ENCODE measurements around the gene EPS8L3.
A peak's percentile ranks its signal among the peaks of the same experiment; 100 is the strongest.
"Not testable (repeated sequence)": the region's sequence is repeated elsewhere in the genome, so short reads cannot be mapped to it uniquely, and the experiment has no call there.

The EPS8L3 gene

GRCh38 chr1:109762821-109763645 lies 690 bp downstream of the EPS8L3 start:
- no peak for DNase-seq

DNA sequence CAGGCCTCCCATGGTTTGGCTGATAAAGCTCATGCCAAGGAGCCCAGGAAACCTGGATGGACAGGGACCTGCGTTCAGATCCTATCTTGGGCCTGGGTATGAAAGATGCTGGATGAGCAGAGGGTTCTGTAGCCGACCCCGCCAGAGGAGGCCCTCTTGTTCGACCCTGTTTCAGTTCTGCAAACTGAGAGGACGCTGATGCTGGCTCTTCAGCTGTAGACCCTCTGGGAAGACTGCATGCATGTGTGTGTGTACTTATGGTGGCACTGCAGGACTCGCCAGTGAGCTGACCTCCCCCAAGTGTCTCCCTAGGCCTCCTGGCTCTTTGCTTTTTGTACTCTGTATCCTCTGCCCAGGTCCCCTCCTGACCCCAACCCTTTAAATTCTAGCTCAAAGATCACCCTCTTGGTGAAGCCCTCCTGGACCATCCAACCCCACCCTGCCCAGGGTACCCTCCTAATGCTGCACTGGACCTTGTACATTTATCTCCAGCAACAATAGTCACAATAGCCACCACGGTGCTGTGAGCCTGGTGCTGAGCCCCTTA lies 1.6 kb downstream of the EPS8L3 start:
- peak; percentile 5 to 8 for DNase-seq

- peak in 1 of 2 experiments; percentile 7 for DNase-seq
These were observed 2.3 kb downstream of the EPS8L3 start for GRCh38 chr1:109761227-109762038.

GRCh38 chr1:109760581-109761226 lies 3.0 kb downstream of the EPS8L3 start:
- peak; percentile 2 to 11 for DNase-seq

DNA sequence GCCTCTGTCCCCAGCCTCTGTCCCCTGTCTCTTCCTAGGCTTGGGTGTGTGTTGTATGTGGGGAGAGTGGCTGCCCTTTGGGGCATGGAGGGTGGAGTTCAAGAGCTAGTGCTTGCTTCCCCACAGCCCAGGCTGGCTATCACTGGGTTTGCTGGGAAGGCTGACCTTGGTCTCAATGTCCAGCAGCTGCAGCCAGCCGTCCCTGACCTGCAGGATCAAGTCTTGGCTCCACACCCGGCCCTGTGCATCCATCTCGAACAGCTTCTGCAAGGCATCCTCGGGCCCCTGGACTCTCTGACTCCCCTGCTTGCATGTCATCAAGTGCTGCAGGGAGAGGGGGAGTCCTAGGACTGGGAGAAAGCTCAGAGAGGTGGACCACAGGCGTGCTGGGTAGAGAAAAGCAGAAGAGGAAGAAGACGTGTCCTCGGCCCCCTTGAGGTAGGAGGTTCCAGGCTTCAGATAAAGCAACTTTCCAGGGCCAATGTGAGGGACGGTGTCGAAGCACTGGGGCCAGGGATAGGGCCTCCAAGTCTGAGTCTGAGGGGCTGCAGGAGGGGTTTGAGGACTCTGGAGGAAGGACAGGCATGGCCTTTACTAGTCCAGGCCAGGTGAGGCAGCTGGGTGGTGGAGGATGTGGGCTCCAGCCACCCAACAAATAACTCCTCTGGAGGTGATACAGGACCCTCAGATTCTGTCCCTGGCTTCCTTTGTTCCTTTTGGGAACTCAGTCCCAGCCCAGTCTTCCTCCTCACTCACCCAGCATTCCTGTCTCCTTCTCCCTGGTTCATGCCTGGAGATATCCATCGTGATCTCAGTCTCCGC lies 4.0 kb downstream of the EPS8L3 start:
- peak in 1 of 2 experiments; percentile 13 for DNase-seq

DNA sequence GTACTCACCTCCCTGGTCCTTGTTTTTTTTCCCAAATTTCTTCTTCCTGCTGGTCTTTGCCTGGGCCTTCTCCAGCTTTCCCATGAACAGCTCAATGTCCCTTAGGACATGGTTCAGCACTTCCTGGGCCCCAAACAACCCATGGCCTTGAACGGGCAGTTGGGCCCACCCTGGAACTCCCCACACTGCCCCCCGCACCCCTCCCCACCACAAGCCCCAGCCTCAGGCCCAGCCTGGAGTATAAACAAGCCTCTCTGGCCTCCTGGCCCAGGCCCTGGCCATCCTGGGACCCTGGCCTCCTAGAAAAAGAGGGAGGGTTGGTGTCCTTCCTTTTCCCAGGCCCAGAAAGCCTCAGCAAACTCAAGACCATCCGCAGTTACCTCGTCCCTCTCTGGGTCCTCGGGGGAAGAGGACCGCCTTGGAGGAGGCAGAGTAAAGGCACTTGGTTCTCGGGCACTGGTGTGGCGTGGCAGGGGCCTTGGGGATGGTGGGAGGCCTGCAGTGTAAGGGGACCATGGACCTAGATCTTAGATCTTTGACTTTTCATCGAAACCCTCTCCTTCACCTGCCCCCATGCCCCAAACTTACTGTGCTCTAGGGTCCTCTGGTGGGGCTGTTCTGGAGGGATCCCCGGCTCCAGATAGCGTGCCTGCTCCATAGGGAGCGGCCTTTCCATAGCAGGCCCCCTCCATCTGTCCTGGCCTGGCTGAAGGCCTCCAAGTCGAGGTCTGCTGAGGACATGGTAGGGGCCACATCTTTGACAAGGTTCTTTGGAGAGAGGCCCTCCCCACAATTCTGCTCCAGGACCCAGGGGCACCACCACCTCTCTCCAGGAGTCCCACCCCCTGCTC lies 5.6 kb downstream of the EPS8L3 start:
- no peak for DNase-seq

DNA sequence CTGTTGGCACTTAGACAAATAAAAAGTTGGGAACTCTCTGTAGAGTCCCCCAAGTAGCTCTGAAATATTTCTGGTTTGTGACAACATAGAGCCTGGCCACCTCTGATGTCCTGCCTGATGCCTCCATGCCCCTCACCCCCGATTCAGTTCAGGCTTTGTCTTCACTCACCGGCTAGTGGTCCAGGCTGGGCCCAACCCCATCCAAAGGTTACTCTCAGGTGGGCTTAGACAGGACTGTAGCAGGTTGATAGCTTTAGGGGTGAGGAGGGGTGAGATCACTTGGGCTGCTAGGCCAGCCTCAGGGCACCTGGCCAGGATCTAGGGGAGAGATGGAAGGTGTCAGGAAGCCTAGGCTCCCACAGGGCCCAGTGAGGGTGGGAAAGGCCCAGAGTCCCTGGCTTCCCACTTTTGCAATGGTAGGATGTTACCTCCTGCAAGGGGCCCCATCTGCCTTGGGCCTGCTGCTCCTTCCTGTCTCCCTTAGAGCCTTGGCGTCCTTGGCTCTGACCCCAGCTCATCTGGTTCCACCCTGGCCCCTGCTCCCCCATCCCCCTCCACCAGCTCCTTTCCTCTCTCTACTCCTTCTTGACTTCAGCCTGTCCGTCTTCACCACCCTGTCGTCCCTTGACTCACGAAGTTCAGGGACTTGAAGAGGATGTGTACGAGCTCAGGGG lies 6.7 kb downstream of the EPS8L3 start:
- DNase-seq, result peak; percentile 9 to 10

DNA sequence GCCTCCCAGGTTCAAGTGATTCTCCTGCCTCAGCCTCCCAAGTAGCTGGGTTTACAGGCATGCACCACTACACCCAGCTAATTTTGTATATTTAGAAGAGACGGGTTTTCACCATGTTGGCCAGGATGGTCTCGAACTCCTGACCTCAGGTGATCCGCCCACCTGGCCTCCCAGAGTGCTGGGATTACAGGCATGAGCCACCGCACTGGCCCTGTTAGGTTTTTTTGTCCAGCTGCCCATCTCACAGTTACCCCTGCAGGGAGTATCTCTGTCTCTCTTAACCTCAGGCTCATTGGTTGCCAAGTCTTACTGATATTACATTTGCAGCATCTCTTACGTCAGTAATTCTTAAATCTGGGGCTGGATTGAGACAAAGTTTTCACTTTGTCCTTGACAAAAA lies 7.4 kb downstream of the EPS8L3 start:
- not testable (repeated sequence) for DNase-seq

GRCh38 chr1:109754738-109755137 lies 9.0 kb downstream of the EPS8L3 start:
- peak in 1 of 2 experiments; percentile 2 for DNase-seq

DNA sequence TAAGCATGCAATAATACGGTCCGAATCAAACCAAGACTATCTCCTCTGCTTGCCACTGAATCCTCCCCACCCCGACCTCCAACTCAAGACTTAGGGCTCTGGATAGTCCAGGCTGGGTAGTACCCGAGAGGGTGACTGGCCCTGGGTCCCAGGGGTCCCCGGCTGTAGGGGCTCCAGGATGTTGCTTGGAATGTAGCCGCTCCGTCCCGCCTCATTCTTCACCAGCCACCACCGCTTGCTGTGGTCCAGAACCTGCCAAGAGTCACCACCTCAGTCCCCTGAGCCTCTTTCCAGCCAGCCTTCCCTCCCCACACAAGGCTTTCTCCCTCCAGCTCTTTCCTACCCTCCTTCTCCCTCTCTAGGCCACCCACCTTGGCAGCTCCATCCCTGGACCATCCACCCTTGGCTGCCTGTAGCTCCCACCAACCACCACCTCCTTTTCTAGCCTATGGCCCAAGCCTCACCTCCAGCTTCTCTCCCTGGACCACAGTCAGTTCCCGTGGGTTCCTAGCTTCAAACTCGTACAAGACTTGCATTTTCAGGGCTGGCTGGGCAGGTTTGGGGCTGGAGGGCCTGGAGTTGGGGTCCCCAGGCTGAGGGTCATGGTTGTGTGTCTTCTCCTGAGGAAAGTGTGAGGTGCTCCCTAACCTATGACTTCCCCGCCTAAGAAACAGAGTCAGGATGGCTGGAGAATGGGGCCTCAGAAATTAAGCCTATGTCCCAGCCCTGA lies 12.0 kb downstream of the EPS8L3 start:
- DNase-seq, result peak in 1 of 2 experiments; percentile 7

GRCh38 chr1:109750920-109751319 lies 12.8 kb downstream of the EPS8L3 start:
- DNase-seq, result no peak

GRCh38 chr1:109750241-109750882 lies 13.4 kb downstream of the EPS8L3 start:
- DNase-seq, result peak in 1 of 2 experiments; percentile 11

GRCh38 chr1:109749221-109749620 lies 14.5 kb downstream of the EPS8L3 start:
- no peak for DNase-seq

DNA sequence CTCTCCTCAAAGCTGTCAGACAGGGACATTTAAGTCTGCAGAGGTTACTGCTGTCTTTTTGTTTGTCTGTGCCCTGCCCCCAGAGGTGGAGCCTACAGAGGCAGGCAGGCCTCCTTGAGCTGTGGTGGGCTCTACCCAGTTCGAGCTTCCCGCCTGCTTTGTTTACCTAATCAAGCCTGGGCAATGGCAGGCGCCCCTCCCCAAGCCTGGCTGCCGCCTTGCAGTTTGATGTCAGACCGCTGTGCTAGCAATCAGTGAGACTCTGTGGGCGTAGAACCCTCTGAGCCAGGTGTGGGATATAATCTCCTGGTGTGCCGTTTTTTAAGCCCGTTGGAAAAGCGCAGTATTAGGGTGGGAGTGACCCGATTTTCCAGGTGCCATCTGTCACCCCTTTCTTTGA lies 15.4 kb downstream of the EPS8L3 start:
- DNase-seq, result not testable (repeated sequence)

- no peak for DNase-seq
These were observed 22.9 kb downstream of the EPS8L3 start, which contains the start of gene GSTM3 for GRCh38 chr1:109740615-109741373. Gene GSTM3, minus strand, starts transcription at chr1:109741038. Its CDS starts 751 bp downstream, at chr1:109740287.

DNA sequence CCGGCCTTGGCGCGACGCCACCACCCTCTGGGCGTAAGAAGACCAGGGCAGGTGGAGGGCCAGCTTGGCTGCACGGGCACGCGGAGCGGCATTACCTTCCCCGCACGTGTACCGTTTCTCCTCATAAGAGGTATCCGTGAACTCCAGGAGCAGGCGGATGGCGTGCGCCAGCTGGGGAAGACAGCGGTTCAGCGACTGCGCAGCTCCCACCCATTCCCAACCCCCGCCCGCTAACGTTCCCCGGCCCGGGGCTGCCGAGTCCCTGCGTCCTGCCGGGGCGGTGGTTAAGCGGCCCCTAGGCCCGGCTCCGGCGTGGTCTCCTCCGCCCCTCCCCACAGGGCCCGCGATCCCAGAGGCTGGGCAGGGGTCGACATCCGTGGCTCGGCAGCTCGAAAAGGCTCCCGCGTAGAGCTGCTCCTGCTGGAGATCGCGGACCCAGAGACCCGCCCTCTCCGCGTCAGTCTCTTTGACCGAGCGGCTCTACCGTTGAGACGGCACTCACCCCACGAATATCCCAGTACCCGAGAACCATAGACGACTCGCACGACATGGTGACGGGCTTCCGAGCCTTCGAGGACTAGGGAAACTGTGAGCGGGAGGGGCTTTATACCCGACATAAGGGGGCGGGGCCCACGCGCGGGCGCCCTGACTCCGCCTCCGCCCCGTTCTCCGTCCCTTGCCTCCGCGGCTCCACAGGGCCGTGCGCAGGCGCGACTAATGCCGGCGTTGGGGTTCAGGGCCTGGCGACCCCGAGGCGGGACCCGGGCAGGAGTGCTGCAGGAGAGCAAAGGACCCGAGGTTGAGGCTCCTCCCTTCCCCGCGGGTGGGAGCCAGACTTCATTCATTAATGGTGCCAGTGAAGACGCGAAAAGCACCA lies 23.7 kb downstream of the EPS8L3 start:
- DNase-seq, result peak; percentile 89 to 94

- DNase-seq, result no peak
These were observed 30.4 kb downstream of the EPS8L3 start for GRCh38 chr1:109733236-109733870.

Measured in activated T-cell treated with anti-CD3 and anti-CD28 coated beads, Interleukin-2, amount 50 U/mL, for 48 hours (primary cell).